SK-N-SH (cell line): ENCODE results near the gene HS6ST3. TPM values are rescaled to one million over a fixed set of nuclear protein-coding genes. Genes with fewer than 3 reads are reported as not detected.

Source experiments
- CTCF ChIA-PET: fragments of 300-600, 350-600 bp; formaldehyde crosslinking; extraction: SDS; loops from one replicate; lab custom pipeline; 2021; lab: Yijun Ruan, JAX
- POLR2A ChIA-PET: fragments of 350-600 bp; sonication (Branson Sonifier 250); formaldehyde crosslinking; extraction: SDS; loops from one replicate; lab custom pipeline; 2020; ENCODE audit warnings: antibody characterized with exemption, inconsistent platforms; lab: Yijun Ruan, JAX
- DNase-seq: peaks from one replicate; pipeline ENCODE4 v3.0.0; 2012
- H2AFZ ChIP-seq: fragments of 200-600 bp; sonication (generic); 2 replicates; pipeline ENCODE4 v1.8.1; 2016; ENCODE audit warnings: antibody characterized with exemption, mild to moderate bottlenecking, low read depth
- H3F3A ChIP-seq: fragments of 200-600 bp; sonication (generic); replicated peaks from 2 replicates; pipeline ENCODE3; 2016; ENCODE audit warnings: antibody characterized with exemption, mild to moderate bottlenecking; ENCODE audit not compliant: insufficient read depth
- H3K27ac ChIP-seq, 2 experiments: fragments of 200-500 bp in 1 of 2; fragments of 200-600 bp in 1 of 2; sonication (Bioruptor generic) in 1 of 2; sonication (generic), shearing (Covaris generic) in 1 of 2; 2 replicates each; pipeline versions ENCODE4 v1.5.1 to v1.6.1; 2014 to 2016; ENCODE audit warnings: low read depth in 2 of 2, inconsistent platforms in 1 of 2, low read length in 1 of 2, mild to moderate bottlenecking in 1 of 2, mixed read lengths in 1 of 2
- H3K27me3 ChIP-seq: fragments of 200-600 bp; sonication (generic), shearing (Covaris generic); 2 replicates; pipeline ENCODE4 v1.6.1; 2016; ENCODE audit warnings: mixed run types; ENCODE audit not compliant: insufficient read depth
- H3K36me3 ChIP-seq, 2 experiments: fragments of 200-500 bp in 1 of 2; fragments of 200-600 bp in 1 of 2; sonication (Bioruptor generic) in 1 of 2; sonication (generic) in 1 of 2; replicated peaks in 1 of 2; 2 replicates each; pipeline versions ENCODE3 to v1.5.1; 2014 to 2016; ENCODE audit warnings: low read length in 1 of 2, mild to moderate bottlenecking in 1 of 2; ENCODE audit not compliant: insufficient read depth in 2 of 2, control insufficient read depth in 1 of 2
- H3K4me1 ChIP-seq, 2 experiments: fragments of 200-500 bp in 1 of 2; fragments of 200-600 bp in 1 of 2; sonication (Bioruptor generic) in 1 of 2; sonication (generic), shearing (Covaris generic) in 1 of 2; 2 replicates each; pipeline versions ENCODE4 v1.5.1 to v1.6.1; 2014 to 2016; ENCODE audit warnings: low read depth in 1 of 2, low read length in 1 of 2, mixed run types in 1 of 2; ENCODE audit not compliant: insufficient read depth in 2 of 2, control insufficient read depth in 1 of 2
- H3K4me2 ChIP-seq: fragments of 200-600 bp; sonication (generic), shearing (Covaris generic); 2 replicates; pipeline ENCODE4 v1.6.1; 2017; ENCODE audit warnings: mixed run types
- H3K4me3 ChIP-seq, 2 experiments: fragments of 200-500 bp in 1 of 2; fragments of 200-600 bp in 1 of 2; sonication (Bioruptor generic) in 1 of 2; sonication (generic), shearing (Covaris generic) in 1 of 2; 2 replicates each; pipeline versions ENCODE4 v1.5.1 to v1.8.1; 2014 to 2016; ENCODE audit warnings: low read depth in 2 of 2, inconsistent platforms in 1 of 2, low read length in 1 of 2, mild to moderate bottlenecking in 1 of 2, mixed read lengths in 1 of 2, moderate library complexity in 1 of 2
- H3K79me2 ChIP-seq: fragments of 200-600 bp; sonication (generic); 2 replicates; pipeline ENCODE4 v1.8.1; 2017; ENCODE audit warnings: mild to moderate bottlenecking; ENCODE audit not compliant: insufficient read depth
- H3K9ac ChIP-seq: fragments of 200-600 bp; sonication (generic); 2 replicates; pipeline ENCODE4 v1.6.1; 2017; ENCODE audit warnings: mixed run types
- H3K9me2 ChIP-seq: fragments of 200-600 bp; sonication (generic); 2 replicates; pipeline ENCODE4 v1.6.1; 2017; ENCODE audit warnings: mixed run types
- H3K9me3 ChIP-seq: fragments of 200-600 bp; sonication (generic); 2 replicates; pipeline ENCODE4 v1.6.1; 2017; ENCODE audit warnings: mixed run types, mild to moderate bottlenecking, moderate library complexity
- H4K20me1 ChIP-seq: fragments of 200-600 bp; sonication (generic); 2 replicates; pipeline ENCODE4 v1.6.1; 2017; ENCODE audit warnings: mild to moderate bottlenecking, mixed run types; ENCODE audit not compliant: insufficient read depth
- CHD2 ChIP-seq: fragments of 150-350 bp; IDR thresholded peaks from 2 replicates; pipeline ENCODE4 v1.6.1; 2018; ENCODE audit warnings: low read length; ENCODE audit not compliant: partially characterized antibody
- EZH2phosphoT487 ChIP-seq: fragments of 200-600 bp; sonication (generic); IDR thresholded peaks from 2 replicates; pipeline ENCODE4 v1.6.1; 2017; ENCODE audit warnings: low read depth, mixed run types, mild to moderate bottlenecking, antibody characterized with exemption, moderate library complexity, borderline replicate concordance
- FOSL2 ChIP-seq: IDR thresholded peaks from 2 replicates; pipeline ENCODE4 v1.4.0; 2012; ENCODE audit warnings: low read depth, mild to moderate bottlenecking, moderate library complexity, borderline replicate concordance
- FOXM1 ChIP-seq: IDR thresholded peaks from 2 replicates; pipeline ENCODE4 v1.4.0; 2012; ENCODE audit warnings: low read depth, mild to moderate bottlenecking
- GABPA ChIP-seq: IDR thresholded peaks from 2 replicates; pipeline ENCODE4 v1.4.0; 2012; ENCODE audit warnings: low read depth, mild to moderate bottlenecking
- JUND ChIP-seq: IDR thresholded peaks from 2 replicates; pipeline ENCODE4 v1.4.0; 2012
- PBX3 ChIP-seq: IDR thresholded peaks from 2 replicates; pipeline ENCODE4; 2012
- RCOR1 ChIP-seq: fragments of 150-350 bp; IDR thresholded peaks from 2 replicates; pipeline ENCODE4 v1.6.1; 2017; ENCODE audit warnings: antibody characterized with exemption, low read length
- RFX5 ChIP-seq: IDR thresholded peaks from 2 replicates; pipeline ENCODE4 v1.6.1; 2012; ENCODE audit warnings: mild to moderate bottlenecking, improper control_type of control experiment, low read length
- RXRA ChIP-seq: IDR thresholded peaks from 2 replicates; pipeline ENCODE4 v1.4.0; 2012; ENCODE audit warnings: low read depth, mild to moderate bottlenecking, borderline replicate concordance
- SIN3A ChIP-seq: IDR thresholded peaks from 2 replicates; pipeline ENCODE4 v1.6.1; 2012; ENCODE audit warnings: low read depth, mild to moderate bottlenecking, low read length, moderate library complexity, borderline replicate concordance
- TAF1 ChIP-seq: IDR thresholded peaks from 2 replicates; pipeline ENCODE4 v1.6.1; 2012; ENCODE audit warnings: low read depth, mild to moderate bottlenecking, low read length, moderate library complexity, borderline replicate concordance
- USF1 ChIP-seq: IDR thresholded peaks from 2 replicates; pipeline ENCODE4 v1.4.0; 2012; ENCODE audit warnings: low read depth, borderline replicate concordance
- YY1 ChIP-seq: IDR thresholded peaks from 2 replicates; pipeline ENCODE4 v1.4.0; 2012; ENCODE audit warnings: low read depth, mild to moderate bottlenecking
- ZBTB33 ChIP-seq: IDR thresholded peaks from 2 replicates; pipeline ENCODE4 v1.4.0; 2012; ENCODE audit warnings: low read depth, borderline replicate concordance
- WGBS: methylation state at CpG from one replicate; pipeline ENCODE4 v1.1.6; 2017; ENCODE audit warnings: low lambda C conversion rate; 5-methylcytosine and 5-hydroxymethylcytosine counted together
- polyA plus RNA-seq, 3 experiments: library from polyadenylated mRNA; depleted of rRNA; stranded (reverse); fragments of >200 nt; gene quantifications; 2 replicates each; pipeline ENCODE4 v1.2.3, GENCODE V29; 2012

HS6ST3 gene
- polyA plus RNA-seq, 1 of the 3 experiments (the other 2 are of a cell fraction), result under 0.01 TPM

GRCh38 chr13:96449920-96450319 lies 360.0 kb downstream of the HS6ST3 start:
- Histone ChIP-seq H3F3A (no peaks in the 10 kb centered on the region), H3K9me2 (no peaks in the 10 kb centered on the region), H3K4me2 (no peak overlapping the region), H3K27me3 (no peaks in the 10 kb centered on the region), H3K4me3 (no peak overlapping the region), H4K20me1 (no peaks in the 10 kb centered on the region), H3K9ac (no peak overlapping the region), H3K9me3 (no peaks in the 10 kb centered on the region), H3K27ac (no peak overlapping the region), H3K36me3 (no peaks in the 10 kb centered on the region), H2AFZ (no peak overlapping the region), H3K79me2 (no peaks in the 10 kb centered on the region), H3K4me1 (no peaks in the 10 kb centered on the region)
- 18% methylated on average over 1 of the region's 1 CpG for WGBS
- DNase-seq, result no peak
- POLR2A ChIA-PET, result no interaction called here
- TF ChIP-seq RFX5 (no peak), RXRA (no peak), RCOR1 (no peak), FOXM1 (no peak), PBX3 (no peak), USF1 (no peak)
- CTCF ChIA-PET, result no interaction called here

- H3K27ac ChIP-seq, result no peak overlapping the region
- TF ChIP-seq EZH2phosphoT487 (no peak), JUND (no peak), TAF1 (no peak), YY1 (no peak), FOSL2 (no peak), CHD2 (no peak), ZBTB33 (no peak), GABPA (no peak), SIN3A (no peak)
- no peak overlapping the region for H3K4me2 ChIP-seq
- DNase-seq, result no peak
- no peaks in the 10 kb centered on the region for H3K27me3 ChIP-seq
- H2AFZ ChIP-seq, result no peak overlapping the region
- no peaks in the 10 kb centered on the region for H4K20me1 ChIP-seq
- no peaks in the 10 kb centered on the region for H3K4me1 ChIP-seq
- CTCF ChIA-PET, result no interaction called here
- no peaks in the 10 kb centered on the region for H3F3A ChIP-seq
- POLR2A ChIA-PET, result no interaction called here
- no peaks in the 10 kb centered on the region for H3K9me3 ChIP-seq
- no peaks in the 10 kb centered on the region for H3K9me2 ChIP-seq
- 31% methylated on average over 4 of the region's 4 CpGs for WGBS
- no peak overlapping the region for H3K9ac ChIP-seq
- no peaks in the 10 kb centered on the region for H3K79me2 ChIP-seq
- no peak overlapping the region for H3K4me3 ChIP-seq
- H3K36me3 ChIP-seq, result no peaks in the 10 kb centered on the region
Measured at GRCh38 chr13:96450326-96451020, 360.6 kb downstream of the HS6ST3 start.
